Esophagus muscularis mucosa (tissue), 3 donors: Measurements from ENCODE around the gene ROBO1.

Experiments
- POLR2AphosphoS5 ChIP-seq, 2 donors: sonication (generic); formaldehyde crosslinking; IDR thresholded peaks; one replicate each; pipeline ENCODE4 v1.6.1; 2017; ENCODE audit warnings: antibody characterized with exemption in 2 of 2
- TF ChIP-seq, protein P1 (sequence below), 3 experiments: fragments of 200-600 bp in 2 of 3; fragments of 450-650 bp in 1 of 3; sonication (generic) in 2 of 3; IDR thresholded peaks; one replicate each; pipeline ENCODE4 v1.5.1; 2017 to 2019; ENCODE audit warnings: antibody characterized with exemption in 3 of 3, mild to moderate bottlenecking in 2 of 3, moderate library complexity in 1 of 3

DNA sequence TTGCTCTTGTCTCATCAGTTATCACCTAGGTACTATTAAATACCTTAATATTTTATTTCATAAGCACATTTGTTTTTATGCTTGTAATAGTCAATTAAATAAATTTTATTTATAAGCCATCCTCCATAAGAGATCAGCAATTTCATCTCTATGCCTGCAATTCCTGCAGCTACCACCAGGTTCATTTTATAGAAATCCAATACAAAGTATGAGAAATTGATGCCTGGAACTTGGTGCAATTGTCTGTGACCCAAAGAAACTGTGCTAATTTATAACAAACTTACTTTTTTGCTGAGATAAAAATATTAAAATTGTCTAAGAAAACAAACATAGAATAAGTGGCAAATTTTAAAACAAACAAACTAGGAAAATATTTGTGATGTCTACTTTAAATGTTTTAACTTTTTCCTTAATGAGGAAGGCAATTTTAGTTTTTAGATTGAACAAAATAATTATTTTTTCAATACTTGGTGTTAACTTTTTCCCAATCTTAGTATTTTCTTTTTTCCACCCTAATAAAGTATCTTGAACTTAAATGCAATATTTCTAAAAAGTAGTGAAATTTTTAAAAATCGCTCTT lies 1026.6 kb downstream of the ROBO1 start:
- TF ChIP-seq POLR2AphosphoS5 (IDR thresholded peaks at IDR 0.05), result no peak
- TF ChIP-seq, protein P1, sequence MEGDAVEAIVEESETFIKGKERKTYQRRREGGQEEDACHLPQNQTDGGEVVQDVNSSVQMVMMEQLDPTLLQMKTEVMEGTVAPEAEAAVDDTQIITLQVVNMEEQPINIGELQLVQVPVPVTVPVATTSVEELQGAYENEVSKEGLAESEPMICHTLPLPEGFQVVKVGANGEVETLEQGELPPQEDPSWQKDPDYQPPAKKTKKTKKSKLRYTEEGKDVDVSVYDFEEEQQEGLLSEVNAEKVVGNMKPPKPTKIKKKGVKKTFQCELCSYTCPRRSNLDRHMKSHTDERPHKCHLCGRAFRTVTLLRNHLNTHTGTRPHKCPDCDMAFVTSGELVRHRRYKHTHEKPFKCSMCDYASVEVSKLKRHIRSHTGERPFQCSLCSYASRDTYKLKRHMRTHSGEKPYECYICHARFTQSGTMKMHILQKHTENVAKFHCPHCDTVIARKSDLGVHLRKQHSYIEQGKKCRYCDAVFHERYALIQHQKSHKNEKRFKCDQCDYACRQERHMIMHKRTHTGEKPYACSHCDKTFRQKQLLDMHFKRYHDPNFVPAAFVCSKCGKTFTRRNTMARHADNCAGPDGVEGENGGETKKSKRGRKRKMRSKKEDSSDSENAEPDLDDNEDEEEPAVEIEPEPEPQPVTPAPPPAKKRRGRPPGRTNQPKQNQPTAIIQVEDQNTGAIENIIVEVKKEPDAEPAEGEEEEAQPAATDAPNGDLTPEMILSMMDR (IDR thresholded peaks at IDR 0.05), result peak in 1 of 3 experiments; percentile 32
